Stimulated activated CD4-positive, alpha-beta T cell treated with anti-CD3 and anti-CD28 coated beads, Interleukin-4, amount 100 ng/mL, for 1 hour (primary cell): ENCODE results near the gene TRAPPC2.

Experiments used
- DNase-seq: peaks from one replicate; pipeline ENCODE4 v3.0.0-alpha.2; 2020

Gene TRAPPC2

DNA sequence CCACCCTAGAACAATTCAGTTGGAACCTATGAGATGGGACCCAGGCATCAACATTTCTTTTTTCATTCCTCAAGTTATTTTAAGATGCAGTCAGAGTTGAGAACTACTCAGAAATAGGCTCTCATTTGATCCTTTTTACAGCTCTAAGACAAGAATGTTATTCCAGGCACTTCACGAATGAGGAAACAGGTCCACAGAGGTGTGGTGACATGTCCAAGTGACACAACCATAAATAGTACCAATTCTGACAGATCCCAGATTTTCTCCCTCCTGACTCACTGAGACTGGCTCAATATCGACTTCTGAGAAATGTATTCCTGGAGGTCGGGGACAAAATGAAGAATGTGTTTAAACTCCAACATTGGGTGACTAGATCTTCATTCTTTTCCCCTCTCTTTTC, 70.4 kb downstream of the TRAPPC2 start:
- DNase-seq = no peak

DNA sequence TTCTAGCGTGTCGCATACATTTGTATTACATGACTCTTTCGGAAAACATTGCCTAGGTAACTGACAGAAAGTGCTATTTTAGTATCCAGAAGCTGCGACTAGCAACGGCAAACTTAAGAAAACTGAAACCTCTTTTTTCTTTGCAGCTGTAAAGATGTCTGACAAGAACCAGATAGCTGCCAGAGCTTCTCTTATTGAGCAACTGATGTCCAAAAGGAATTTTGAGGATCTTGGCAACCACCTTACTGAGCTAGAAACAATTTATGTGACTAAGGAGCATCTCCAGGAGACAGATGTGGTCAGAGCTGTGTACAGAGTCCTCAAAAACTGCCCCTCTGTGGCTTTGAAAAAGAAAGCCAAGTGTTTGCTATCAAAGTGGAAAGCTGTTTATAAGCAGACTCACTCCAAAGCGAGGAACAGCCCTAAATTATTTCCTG, 72.0 kb downstream of the TRAPPC2 start:
- no peak for DNase-seq
